Measurements from ENCODE around the gene PTCRA. TPM values are rescaled to one million over a fixed set of nuclear protein-coding genes. Genes with fewer than 3 reads are reported as not detected.

Gene PTCRA
- total RNA-seq, 2 donors from 2014 or later: not detected

GRCh38 chr6:42923666-42924065 is 7.8 kb downstream of the PTCRA start:
- no peak overlapping the region for H3K4me3 ChIP-seq
- DNase-seq (ENCODE audit: low spot score): no peak
- no peaks in the 10 kb centered on the region for H3K36me3 ChIP-seq
- TF ChIP-seq POLR2A (IDR thresholded peaks at IDR 0.05) (no peak), POLR2AphosphoS5 (IDR thresholded peaks at IDR 0.05) (peak; percentile 73), CTCF (IDR thresholded peaks at IDR 0.05) (no peak)
- H3K27ac ChIP-seq: peak overlapping the region in 1 of 2 donors; percentile 28
- H3K27me3 ChIP-seq (replicated peaks; ENCODE audit: insufficient read depth): no peaks in the 10 kb centered on the region
- 31% methylated on average over 2 of the region's 2 CpGs for WGBS
- intact Hi-C loops (cut with DNase I): no loop called here
- no peaks in the 10 kb centered on the region for H3K9me3 ChIP-seq
- no peaks in the 10 kb centered on the region for H3K4me1 ChIP-seq (replicated peaks)

GRCh38 chr6:42925248-42925857 is 9.5 kb downstream of the PTCRA start:
- no peaks in the 10 kb centered on the region for H3K36me3 ChIP-seq
- H3K4me3 ChIP-seq: no peak overlapping the region
- no peak overlapping the region for H3K27ac ChIP-seq
- WGBS: 50% methylated on average over 23 of the region's 23 CpGs
- H3K27me3 ChIP-seq (replicated peaks; ENCODE audit: insufficient read depth): no peaks in the 10 kb centered on the region
- DNase-seq (ENCODE audit: low spot score): no peak
- no peaks in the 10 kb centered on the region for H3K4me1 ChIP-seq (replicated peaks)
- no peaks in the 10 kb centered on the region for H3K9me3 ChIP-seq
- intact Hi-C loops (cut with DNase I): no loop called here
- TF ChIP-seq POLR2AphosphoS5 (IDR thresholded peaks at IDR 0.05) (no peak), POLR2A (IDR thresholded peaks at IDR 0.05) (no peak), CTCF (IDR thresholded peaks at IDR 0.05) (no peak)

DNA sequence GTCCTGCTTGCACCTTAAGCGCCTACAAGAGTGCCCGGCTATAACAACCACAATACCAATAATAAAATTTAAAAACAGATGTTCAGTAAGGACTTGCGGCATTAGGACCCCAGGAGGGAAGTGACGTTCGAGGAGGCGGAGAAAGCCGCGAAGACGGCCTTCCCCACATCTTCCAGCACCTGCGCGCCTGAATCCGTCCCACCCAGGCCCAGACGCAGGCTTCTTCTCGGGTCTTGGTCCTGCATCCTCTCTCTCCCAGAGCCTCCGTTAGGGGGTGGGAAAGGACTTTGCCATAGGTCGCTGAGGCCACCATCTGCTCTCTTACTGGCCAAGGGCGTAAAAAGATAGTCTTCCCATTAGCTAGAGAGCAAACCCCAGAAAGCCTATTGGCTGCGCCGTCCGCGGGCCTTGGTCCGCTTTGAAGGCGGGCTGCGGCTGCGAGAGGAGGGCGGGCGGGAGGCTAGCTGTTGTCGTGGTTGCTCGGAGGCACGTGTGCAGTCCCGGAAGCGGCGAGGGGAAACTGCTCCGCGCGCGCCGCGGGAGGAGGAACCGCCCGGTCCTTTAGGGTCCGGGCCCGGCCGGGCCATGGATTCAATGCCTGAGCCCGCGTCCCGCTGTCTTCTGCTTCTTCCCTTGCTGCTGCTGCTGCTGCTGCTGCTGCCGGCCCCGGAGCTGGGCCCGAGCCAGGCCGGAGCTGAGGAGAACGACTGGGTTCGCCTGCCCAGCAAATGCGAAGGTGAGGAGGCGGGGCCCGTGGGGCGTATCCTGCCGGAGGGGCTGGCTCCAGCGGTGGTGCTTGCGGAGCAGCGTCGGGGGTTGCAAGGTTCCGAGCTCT is 13.3 kb downstream of the PTCRA start, which contains the start of gene CNPY3:
CNPY3 (plus strand) TSS at position 495 of the 835 bp plus-strand sequence; CDS start at position 586, 91 bp downstream.
- H3K4me1 ChIP-seq (replicated peaks): peaks cover 6% of the 10 kb centered on the region
- H3K4me3 ChIP-seq: peak within 1 kb of the TSS; percentile 65 to 66
- H3K27me3 ChIP-seq (replicated peaks; ENCODE audit: insufficient read depth): no peaks in the 10 kb centered on the region
- TF ChIP-seq POLR2A (IDR thresholded peaks at IDR 0.05) (peak; percentile 59), CTCF (IDR thresholded peaks at IDR 0.05) (peak in 3 of 4 experiments; percentile 8 to 11 (median 9)), POLR2AphosphoS5 (IDR thresholded peaks at IDR 0.05) (peak; percentile 80)
- peak within 1 kb of the TSS; percentile 92 to 93 for H3K27ac ChIP-seq
- DNase-seq (ENCODE audit: low spot score): peak; percentile 94
- intact Hi-C loops (cut with DNase I): no loop called here
- H3K36me3 ChIP-seq: no peaks in the 10 kb centered on the region
- under 1% methylated on average over 59 of the region's 63 CpGs for WGBS
- no peaks in the 10 kb centered on the region for H3K9me3 ChIP-seq

- intact Hi-C loops (cut with DNase I): no loop called here
- under 1% methylated on average over 16 of the region's 16 CpGs for WGBS
- TF ChIP-seq CTCF (IDR thresholded peaks at IDR 0.05): no peak
- TF ChIP-seq POLR2AphosphoS5 (IDR thresholded peaks at IDR 0.05): no peak
- TF ChIP-seq POLR2A (IDR thresholded peaks at IDR 0.05): no peak
- no peaks in the 10 kb centered on the region for H3K9me3 ChIP-seq
- no peaks in the 10 kb centered on the region for H3K27me3 ChIP-seq (replicated peaks; ENCODE audit: insufficient read depth)
- DNase-seq (ENCODE audit: low spot score): no peak
- peaks cover 6% of the 10 kb centered on the region for H3K4me1 ChIP-seq (replicated peaks)
- H3K27ac ChIP-seq: peak overlapping the region; percentile 92 to 93
- no peaks in the 10 kb centered on the region for H3K36me3 ChIP-seq
- peak overlapping the region; percentile 65 to 66 for H3K4me3 ChIP-seq
Observed at GRCh38 chr6:42929821-42930360, 14.0 kb downstream of the PTCRA start.
